ENCODE results near the gene MTUS2.

The MTUS2 gene

GRCh38 chr13:29527916-29528315, 707.8 kb downstream of the MTUS2 start:
- ChIA-PET CTCF (no interaction called here), POLR2A (no interaction called here)
- TF ChIP-seq FOXA1 (IDR thresholded peaks at IDR 0.05) = no peak
- TF ChIP-seq NFRKB (IDR thresholded peaks at IDR 0.05) = no peak
- no peak for TF ChIP-seq FOXM1 (IDR thresholded peaks at IDR 0.05; ENCODE audit: borderline replicate concordance)
- no peak for TF ChIP-seq SP1 (IDR thresholded peaks at IDR 0.05)
- no peak for TF ChIP-seq PKNOX1 (IDR thresholded peaks at IDR 0.05)
- no peak for TF ChIP-seq ARNT (IDR thresholded peaks at IDR 0.05)
- no peak for TF ChIP-seq CTBP1 (IDR thresholded peaks at IDR 0.05; ENCODE audit: borderline replicate concordance)
- no peak for TF ChIP-seq ELF4 (IDR thresholded peaks at IDR 0.05)
- no peak for TF ChIP-seq ZNF384 (IDR thresholded peaks at IDR 0.05)
- no peak for TF ChIP-seq FOXK2 (IDR thresholded peaks at IDR 0.05)
- TF ChIP-seq L3MBTL2 (conservative IDR thresholded peaks at IDR 0.05) = no peak
- TF ChIP-seq HDGF (IDR thresholded peaks at IDR 0.05; ENCODE audit: borderline replicate concordance) = no peak
- no peak for DNase-seq (ENCODE audit: extremely low spot score)

GRCh38 chr13:29529754-29530153, 709.6 kb downstream of the MTUS2 start:
- CTCF ChIA-PET = no interaction called here
- POLR2A ChIA-PET = no interaction called here
- no peak for DNase-seq (ENCODE audit: extremely low spot score)
- TF ChIP-seq PKNOX1 (IDR thresholded peaks at IDR 0.05) (no peak), L3MBTL2 (conservative IDR thresholded peaks at IDR 0.05) (no peak)

- ChIA-PET CTCF (interaction anchor here (0.6 kb wide), 1 partner anchor 22 kb away, joined by 3 read pairs; no protein-coding TSS in a partner anchor), POLR2A (no interaction called here)
- no peak for DNase-seq (ENCODE audit: extremely low spot score)
- no peak for TF ChIP-seq SP1 (IDR thresholded peaks at IDR 0.05)
- TF ChIP-seq CTBP1 (IDR thresholded peaks at IDR 0.05; ENCODE audit: borderline replicate concordance) = no peak
- no peak for TF ChIP-seq ARNT (IDR thresholded peaks at IDR 0.05)
- TF ChIP-seq HDGF (IDR thresholded peaks at IDR 0.05; ENCODE audit: borderline replicate concordance) = no peak
- no peak for TF ChIP-seq TARDBP (IDR thresholded peaks at IDR 0.05)
- TF ChIP-seq SUZ12 (IDR thresholded peaks at IDR 0.05) = no peak
- no peak for TF ChIP-seq LEF1 (IDR thresholded peaks at IDR 0.05; ENCODE audit: borderline replicate concordance)
- no peak for TF ChIP-seq FOXA1 (IDR thresholded peaks at IDR 0.05)
- TF ChIP-seq ZNF384 (IDR thresholded peaks at IDR 0.05) = no peak
- no peak for TF ChIP-seq FOXK2 (IDR thresholded peaks at IDR 0.05)
- no peak for TF ChIP-seq PKNOX1 (IDR thresholded peaks at IDR 0.05)
- no peak for TF ChIP-seq NFRKB (IDR thresholded peaks at IDR 0.05)
- no peak for TF ChIP-seq FOXM1 (IDR thresholded peaks at IDR 0.05; ENCODE audit: borderline replicate concordance)
- no peak for TF ChIP-seq L3MBTL2 (conservative IDR thresholded peaks at IDR 0.05)
- no peak for TF ChIP-seq BHLHE40 (IDR thresholded peaks at IDR 0.05; ENCODE audit: borderline replicate concordance)
- TF ChIP-seq ELF4 (IDR thresholded peaks at IDR 0.05) = no peak
These were observed 710.8 kb downstream of the MTUS2 start for GRCh38 chr13:29530901-29531300.

GRCh38 chr13:29532116-29532515, 712.0 kb downstream of the MTUS2 start:
- ChIA-PET CTCF (no interaction called here), POLR2A (no interaction called here)
- no peak for TF ChIP-seq LEF1 (IDR thresholded peaks at IDR 0.05; ENCODE audit: borderline replicate concordance)
- DNase-seq (ENCODE audit: extremely low spot score) = no peak

- CTCF ChIA-PET = no interaction called here
- TF ChIP-seq TARDBP (IDR thresholded peaks at IDR 0.05) (no peak), SUZ12 (IDR thresholded peaks at IDR 0.05) (no peak), ZNF384 (IDR thresholded peaks at IDR 0.05) (no peak), FOXK2 (IDR thresholded peaks at IDR 0.05) (no peak), HDGF (IDR thresholded peaks at IDR 0.05; ENCODE audit: borderline replicate concordance) (no peak), FOXM1 (IDR thresholded peaks at IDR 0.05; ENCODE audit: borderline replicate concordance) (no peak), LEF1 (IDR thresholded peaks at IDR 0.05; ENCODE audit: borderline replicate concordance) (no peak), L3MBTL2 (conservative IDR thresholded peaks at IDR 0.05) (no peak), FOXA1 (IDR thresholded peaks at IDR 0.05) (no peak), CTBP1 (IDR thresholded peaks at IDR 0.05; ENCODE audit: borderline replicate concordance) (no peak), ARNT (IDR thresholded peaks at IDR 0.05) (no peak), SP1 (IDR thresholded peaks at IDR 0.05) (no peak), NFRKB (IDR thresholded peaks at IDR 0.05) (no peak), BHLHE40 (IDR thresholded peaks at IDR 0.05; ENCODE audit: borderline replicate concordance) (no peak), ELF4 (IDR thresholded peaks at IDR 0.05) (no peak), PKNOX1 (IDR thresholded peaks at IDR 0.05) (no peak)
- POLR2A ChIA-PET = no interaction called here
- no peak for DNase-seq (ENCODE audit: extremely low spot score)
These were observed 712.7 kb downstream of the MTUS2 start for GRCh38 chr13:29532821-29533220.

- ChIA-PET POLR2A (no interaction called here), CTCF (no interaction called here)
- TF ChIP-seq ELF4 (IDR thresholded peaks at IDR 0.05) (no peak), TARDBP (IDR thresholded peaks at IDR 0.05) (no peak), FOXA1 (IDR thresholded peaks at IDR 0.05) (no peak), NFRKB (IDR thresholded peaks at IDR 0.05) (no peak), ARNT (IDR thresholded peaks at IDR 0.05) (no peak), L3MBTL2 (conservative IDR thresholded peaks at IDR 0.05) (no peak), LEF1 (IDR thresholded peaks at IDR 0.05; ENCODE audit: borderline replicate concordance) (no peak), FOXK2 (IDR thresholded peaks at IDR 0.05) (no peak)
- DNase-seq (ENCODE audit: extremely low spot score) = no peak
These were observed 713.9 kb downstream of the MTUS2 start for GRCh38 chr13:29534083-29534482.

Data from HEK293T (cell line).